ENCODE data around the gene PCTP.

PCTP gene

GRCh38 chr17:55728361-55728760, 22.5 kb upstream of the PCTP start:
- no peak for DNase-seq

- no peak for DNase-seq
Observed at GRCh38 chr17:55728833-55729232, 22.0 kb upstream of the PCTP start.

- DNase-seq = no peak
Observed at GRCh38 chr17:55729484-55729883, 21.4 kb upstream of the PCTP start.

- DNase-seq = no peak
Observed at GRCh38 chr17:55730380-55730779, 20.5 kb upstream of the PCTP start.

GRCh38 chr17:55730808-55731207, 20.0 kb upstream of the PCTP start:
- no peak for DNase-seq

- no peak for DNase-seq
Observed at GRCh38 chr17:55731586-55732250, 19.1 kb upstream of the PCTP start.

GRCh38 chr17:55734128-55734781, 16.6 kb upstream of the PCTP start:
- DNase-seq = no peak

- DNase-seq = no peak
Observed at GRCh38 chr17:55735731-55736405, 15.0 kb upstream of the PCTP start.

- no peak for DNase-seq
Observed at GRCh38 chr17:55737976-55738501, 12.8 kb upstream of the PCTP start.

- DNase-seq = no peak
Observed at GRCh38 chr17:55740511-55741355, 10.1 kb upstream of the PCTP start.

- no peak for DNase-seq
Observed at GRCh38 chr17:55741356-55741700, 9.5 kb upstream of the PCTP start.

- DNase-seq = no peak
Observed at GRCh38 chr17:55742272-55743102, 8.4 kb upstream of the PCTP start.

GRCh38 chr17:55743103-55743679, 7.7 kb upstream of the PCTP start:
- no peak for DNase-seq

- DNase-seq = no peak
Observed at GRCh38 chr17:55745258-55745657, 5.6 kb upstream of the PCTP start.

GRCh38 chr17:55746466-55746865, 4.4 kb upstream of the PCTP start:
- DNase-seq = no peak

GRCh38 chr17:55747209-55747608, 3.6 kb upstream of the PCTP start:
- no peak for DNase-seq

- no peak for DNase-seq
Observed at GRCh38 chr17:55748841-55749240, 2.0 kb upstream of the PCTP start.

GRCh38 chr17:55749985-55750384, 866 bp upstream of the PCTP start:
- no peak for DNase-seq

- no peak for DNase-seq
Observed at GRCh38 chr17:55751720-55752250, 934 bp downstream of the PCTP start.

- DNase-seq = no peak
Observed at GRCh38 chr17:55756689-55757088, 5.8 kb downstream of the PCTP start.

GRCh38 chr17:55757659-55758058, 6.8 kb downstream of the PCTP start:
- no peak for DNase-seq

- DNase-seq = no peak
Observed at GRCh38 chr17:55758171-55758570, 7.3 kb downstream of the PCTP start.

Data from NCI-H187 treated with DMSO at 0.1 percent for 48 hours (cell line).